ENCODE measurements around the gene CACNA2D3.

The CACNA2D3 gene

GRCh38 chr3:54547051-54547450 lies 424.7 kb downstream of the CACNA2D3 start:
- no peaks in the 10 kb centered on the region for H3F3A ChIP-seq (ENCODE audit: insufficient read depth, low read length)
- DNase-seq, result no peak
- no peaks in the 10 kb centered on the region for H3K4me1 ChIP-seq (ENCODE audit: low read length)
- H3K36me3 ChIP-seq (replicated peaks; ENCODE audit: insufficient read depth, low read length), result no peaks in the 10 kb centered on the region
- no peaks in the 10 kb centered on the region for H3K9me2 ChIP-seq (replicated peaks; ENCODE audit: insufficient read depth, low read length)
- H4K20me1 ChIP-seq (ENCODE audit: insufficient read depth, low read length), result no peaks in the 10 kb centered on the region
- H3K27me3 ChIP-seq (replicated peaks; ENCODE audit: insufficient read depth, low read length), result no peaks in the 10 kb centered on the region
- TF ChIP-seq EZH2 (optimal IDR thresholded peaks at IDR 0.05; ENCODE audit: low read depth, low read length), result no peak
- TF ChIP-seq CTCF (IDR thresholded peaks at IDR 0.05; ENCODE audit: low read length), result no peak
- no peak for TF ChIP-seq EZH2phosphoT487 (IDR thresholded peaks at IDR 0.05; ENCODE audit: low read length)
- H3K9me3 ChIP-seq (replicated peaks; ENCODE audit: insufficient read depth, low read length), result no peaks in the 10 kb centered on the region
- no peak overlapping the region for H3K27ac ChIP-seq (ENCODE audit: low read length)
- H3K4me3 ChIP-seq (ENCODE audit: low read length), result no peak overlapping the region
- H3K9ac ChIP-seq (ENCODE audit: low read length), result no peak overlapping the region
- no peaks in the 10 kb centered on the region for H3K79me2 ChIP-seq (ENCODE audit: low read length)
- no peak overlapping the region for H3K4me2 ChIP-seq (ENCODE audit: low read depth, low read length)
- H2AFZ ChIP-seq (ENCODE audit: low read length), result no peak overlapping the region

- Histone ChIP-seq H3K4me2 (ENCODE audit: low read depth, low read length) (no peak overlapping the region), H3K27ac (ENCODE audit: low read length) (no peak overlapping the region), H4K20me1 (ENCODE audit: insufficient read depth, low read length) (no peaks in the 10 kb centered on the region), H2AFZ (ENCODE audit: low read length) (no peak overlapping the region), H3K27me3 (replicated peaks; ENCODE audit: insufficient read depth, low read length) (no peaks in the 10 kb centered on the region), H3K9ac (ENCODE audit: low read length) (no peak overlapping the region), H3F3A (ENCODE audit: insufficient read depth, low read length) (no peaks in the 10 kb centered on the region), H3K9me2 (replicated peaks; ENCODE audit: insufficient read depth, low read length) (no peaks in the 10 kb centered on the region), H3K36me3 (replicated peaks; ENCODE audit: insufficient read depth, low read length) (no peaks in the 10 kb centered on the region), H3K9me3 (replicated peaks; ENCODE audit: insufficient read depth, low read length) (no peaks in the 10 kb centered on the region), H3K4me3 (ENCODE audit: low read length) (no peak overlapping the region), H3K79me2 (ENCODE audit: low read length) (no peaks in the 10 kb centered on the region), H3K4me1 (ENCODE audit: low read length) (no peaks in the 10 kb centered on the region)
- DNase-seq, result no peak
- no peak for TF ChIP-seq CTCF (IDR thresholded peaks at IDR 0.05; ENCODE audit: low read length)
Measured at GRCh38 chr3:54547846-54548245, 425.5 kb downstream of the CACNA2D3 start.

GRCh38 chr3:54549607-54550220 lies 427.4 kb downstream of the CACNA2D3 start:
- Histone ChIP-seq H3K27ac (ENCODE audit: low read length) (no peak overlapping the region), H3K79me2 (ENCODE audit: low read length) (no peaks in the 10 kb centered on the region), H3K9ac (ENCODE audit: low read length) (no peak overlapping the region), H4K20me1 (ENCODE audit: insufficient read depth, low read length) (no peaks in the 10 kb centered on the region), H3K9me3 (replicated peaks; ENCODE audit: insufficient read depth, low read length) (no peaks in the 10 kb centered on the region), H2AFZ (ENCODE audit: low read length) (no peak overlapping the region), H3K4me2 (ENCODE audit: low read depth, low read length) (no peak overlapping the region), H3K4me3 (ENCODE audit: low read length) (no peak overlapping the region), H3F3A (ENCODE audit: insufficient read depth, low read length) (no peaks in the 10 kb centered on the region), H3K4me1 (ENCODE audit: low read length) (no peaks in the 10 kb centered on the region), H3K36me3 (replicated peaks; ENCODE audit: insufficient read depth, low read length) (no peaks in the 10 kb centered on the region), H3K27me3 (replicated peaks; ENCODE audit: insufficient read depth, low read length) (no peaks in the 10 kb centered on the region), H3K9me2 (replicated peaks; ENCODE audit: insufficient read depth, low read length) (no peaks in the 10 kb centered on the region)
- no peak for DNase-seq
- no peak for TF ChIP-seq EZH2phosphoT487 (IDR thresholded peaks at IDR 0.05; ENCODE audit: low read length)
- TF ChIP-seq EZH2 (optimal IDR thresholded peaks at IDR 0.05; ENCODE audit: low read depth, low read length), result no peak
- TF ChIP-seq CTCF (IDR thresholded peaks at IDR 0.05; ENCODE audit: low read length), result no peak
